NT2/D1 (cell line): ENCODE data around the gene NKX2-4.

Experiments used
- YY1 ChIP-seq: IDR thresholded peaks from 2 replicates; pipeline ENCODE4 v1.6.1; 2011; ENCODE audit not compliant: insufficient read length, insufficient read depth
- ZNF274 ChIP-seq: IDR thresholded peaks from 2 replicates; pipeline ENCODE4 v1.6.1; 2011; ENCODE audit warnings: mild to moderate bottlenecking, low read depth, low read length

- TF ChIP-seq YY1 (no peak), ZNF274 (no peak)
Observed at GRCh38 chr20:21421601-21422236, 24.4 kb upstream of the NKX2-4 start.
